BLaER1 treated with 17β-estradiol and CSF1 and Interleukin-3, amounts not matched to agents 10 nM and 100 nM (cell line): Measurements from ENCODE around the gene GNMT.

ENCODE experiments used
- H3K27ac ChIP-seq, 11 experiments: shearing (Covaris generic); formaldehyde crosslinking; 2 replicates each; pipeline ENCODE4 v1.8.1; 2022
- H3K27me3 ChIP-seq, 11 experiments: shearing (Covaris generic); formaldehyde crosslinking; 2 replicates each; pipeline ENCODE4 v1.8.1; 2022
- H3K36me3 ChIP-seq, 11 experiments: shearing (Covaris generic); formaldehyde crosslinking; 2 replicates each; pipeline ENCODE4 v1.8.1; 2022
- H3K4me1 ChIP-seq, 10 experiments: shearing (Covaris generic); formaldehyde crosslinking; 2 replicates each; pipeline ENCODE4 v1.8.1; 2022
- H3K4me2 ChIP-seq, 11 experiments: shearing (Covaris generic); formaldehyde crosslinking; 2 replicates each; pipeline ENCODE4 v1.8.1; 2022
- H3K4me3 ChIP-seq, 10 experiments: shearing (Covaris generic); formaldehyde crosslinking; 2 replicates each; pipeline ENCODE4 v1.8.1; 2022
- H3K9ac ChIP-seq, 11 experiments: shearing (Covaris generic); formaldehyde crosslinking; 2 replicates each; pipeline ENCODE4 v1.8.1; 2022
- H3K9me3 ChIP-seq, 11 experiments: shearing (Covaris generic); formaldehyde crosslinking; replicated peaks in 1 of 11; 2 replicates each; pipeline ENCODE4 v1.8.1; 2022
- H4K20me1 ChIP-seq, 11 experiments: shearing (Covaris generic); formaldehyde crosslinking; 2 replicates each; pipeline ENCODE4 v1.8.1; 2022
- Cebpa-rat ChIP-seq, 11 experiments: shearing (Covaris generic); IDR thresholded peaks; 2 replicates each; pipeline ENCODE4 v1.8.1; 2022

Gene GNMT

DNA sequence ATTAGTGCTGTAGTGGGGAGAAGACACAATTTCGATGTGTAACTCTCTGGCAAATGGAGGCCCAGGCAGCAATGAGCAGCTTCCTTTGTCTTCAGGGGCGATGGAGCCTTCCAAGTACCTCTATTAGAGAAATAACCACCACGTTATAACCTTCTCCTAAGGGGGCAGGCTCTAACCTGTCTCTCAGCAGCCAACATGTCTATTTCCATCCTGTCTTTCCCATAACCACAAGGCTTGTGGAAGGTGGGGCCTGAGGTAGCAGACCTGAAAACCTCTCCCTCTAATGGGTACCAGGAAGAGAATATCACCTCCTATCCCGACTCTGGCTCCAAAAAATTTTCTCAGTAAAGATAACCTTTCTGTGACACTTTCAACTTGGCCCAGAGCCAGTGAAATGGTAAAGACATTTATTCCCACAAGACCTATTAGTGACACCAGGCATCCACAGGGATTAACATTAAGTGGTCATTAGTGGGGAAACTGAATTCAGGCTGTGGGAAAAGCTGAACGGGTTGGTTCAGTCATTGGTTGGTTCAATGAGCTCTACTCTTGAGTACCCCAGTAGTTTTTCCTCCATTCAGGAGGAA is 14.5 kb downstream of the GNMT start:
- H3K4me2 ChIP-seq: peak overlapping the region in 8 of 11 experiments; percentile 4 to 99 (median 92); a peak in 5 of 22 replicates

DNA sequence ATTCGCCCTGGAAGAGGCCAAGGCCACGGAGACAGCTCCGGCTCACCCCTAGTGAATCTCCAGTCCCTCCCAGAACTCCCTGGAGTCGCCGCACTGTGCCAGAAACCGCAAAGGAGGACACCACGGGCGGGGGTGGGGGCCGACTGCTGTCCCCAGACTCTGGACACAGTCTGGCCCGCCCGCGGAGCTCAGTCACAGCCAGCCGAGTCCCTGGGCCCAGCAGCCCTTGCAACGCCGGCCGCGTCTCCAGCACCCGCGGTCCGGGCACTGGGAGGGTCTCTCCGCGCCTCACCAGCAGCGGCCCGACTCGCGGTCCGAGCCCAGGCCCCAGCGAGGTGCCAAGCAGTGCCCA is 17.9 kb downstream of the GNMT start:
- Histone ChIP-seq H3K4me3 (peak overlapping the region; percentile 81 to 99 (median 93)), H3K27me3 (no peaks in the 10 kb centered on the region), H3K4me1 (peaks cover 37 to 64% (median 48%) of the 10 kb centered on the region in 10 experiments), H3K27ac (peak overlapping the region; percentile 82 to 98 (median 91)), H3K4me2 (peak overlapping the region; percentile 89 to 99 (median 97)), H3K36me3 (peaks cover 10 to 23% (median 16%) of the 10 kb centered on the region in 11 experiments; a peak in 18 of 22 replicates), H3K9ac (peak overlapping the region; percentile 92 to 98 (median 94)), H4K20me1 (peaks cover 0 to 18% (median 6%) of the 10 kb centered on the region in 11 experiments; a peak in 9 of 22 replicates), H3K9me3 (no peaks in the 10 kb centered on the region)
- no peak for TF ChIP-seq Cebpa-rat (IDR thresholded peaks at IDR 0.05)

More for the DNA sequence above, 14.5 kb downstream of the GNMT start:
- no peak for TF ChIP-seq Cebpa-rat (IDR thresholded peaks at IDR 0.05)
- no peak overlapping the region for H3K9ac ChIP-seq
- peaks cover 11 to 41% (median 29%) of the 10 kb centered on the region in 11 experiments; a peak in 19 of 22 replicates for H3K36me3 ChIP-seq
- no peak overlapping the region for H3K27ac ChIP-seq
- H3K9me3 ChIP-seq: no peaks in the 10 kb centered on the region
- peaks cover 35 to 58% (median 50%) of the 10 kb centered on the region in 10 experiments for H3K4me1 ChIP-seq
- peaks cover 0 to 34% (median 15%) of the 10 kb centered on the region in 11 experiments; a peak in 11 of 22 replicates for H4K20me1 ChIP-seq
- no peak overlapping the region for H3K4me3 ChIP-seq
- H3K27me3 ChIP-seq: no peaks in the 10 kb centered on the region

DNA sequence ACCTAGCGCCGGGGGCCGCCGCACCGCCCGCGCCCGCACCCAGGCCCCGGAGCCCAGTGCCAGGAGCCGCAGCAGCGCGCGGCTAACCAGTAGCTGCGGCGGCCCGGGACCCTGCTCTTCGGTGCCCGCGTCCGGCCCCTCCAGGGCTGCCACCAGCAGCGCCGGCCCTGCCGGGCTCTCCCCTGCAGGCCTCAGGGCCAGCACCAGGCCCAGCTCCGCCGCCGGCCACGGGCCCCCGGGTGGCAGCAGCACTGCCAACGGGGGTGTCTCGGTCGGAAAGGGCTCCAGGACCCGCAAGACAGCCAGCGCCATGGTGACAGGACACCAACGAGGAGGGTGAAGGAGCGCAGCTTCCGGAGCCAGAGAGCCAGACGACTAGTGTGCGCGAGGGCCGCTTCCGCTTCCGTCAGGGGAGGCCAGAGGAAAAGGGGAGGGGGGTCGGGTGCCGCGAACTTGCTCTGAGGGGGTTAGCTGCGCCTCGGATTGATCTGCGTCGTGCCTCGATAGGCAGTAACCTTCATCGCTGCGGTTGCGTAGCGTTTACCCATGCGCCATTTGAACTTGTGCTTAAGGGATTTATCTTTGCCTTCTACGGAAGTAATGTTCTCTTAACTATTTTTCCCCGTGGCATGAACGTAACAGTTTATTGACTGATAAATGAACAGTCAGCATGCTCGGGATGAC is 18.4 kb downstream of the GNMT start, which contains the start of gene PEX6:
Gene PEX6 (minus strand): TSS at position 343 of the 684 bp plus-strand sequence. CDS start 31 bp downstream, at position 312.
- no peaks in the 10 kb centered on the region for H3K9me3 ChIP-seq
- H3K36me3 ChIP-seq: peaks cover 5 to 18% (median 11%) of the 10 kb centered on the region in 11 experiments; a peak in 16 of 22 replicates
- H3K4me1 ChIP-seq: peaks cover 42 to 69% (median 53%) of the 10 kb centered on the region in 10 experiments
- no peak for TF ChIP-seq Cebpa-rat (IDR thresholded peaks at IDR 0.05)
- peak within 1 kb of the TSS; percentile 89 to 99 (median 97) for H3K4me2 ChIP-seq
- peak within 1 kb of the TSS; percentile 82 to 98 (median 91) for H3K27ac ChIP-seq
- peak within 1 kb of the TSS; percentile 92 to 98 (median 94) for H3K9ac ChIP-seq
- H3K27me3 ChIP-seq: no peaks in the 10 kb centered on the region
- peak within 1 kb of the TSS; percentile 81 to 99 (median 93) for H3K4me3 ChIP-seq
- H4K20me1 ChIP-seq: peaks cover 0 to 16% (median 5%) of the 10 kb centered on the region in 11 experiments; a peak in 8 of 22 replicates

DNA sequence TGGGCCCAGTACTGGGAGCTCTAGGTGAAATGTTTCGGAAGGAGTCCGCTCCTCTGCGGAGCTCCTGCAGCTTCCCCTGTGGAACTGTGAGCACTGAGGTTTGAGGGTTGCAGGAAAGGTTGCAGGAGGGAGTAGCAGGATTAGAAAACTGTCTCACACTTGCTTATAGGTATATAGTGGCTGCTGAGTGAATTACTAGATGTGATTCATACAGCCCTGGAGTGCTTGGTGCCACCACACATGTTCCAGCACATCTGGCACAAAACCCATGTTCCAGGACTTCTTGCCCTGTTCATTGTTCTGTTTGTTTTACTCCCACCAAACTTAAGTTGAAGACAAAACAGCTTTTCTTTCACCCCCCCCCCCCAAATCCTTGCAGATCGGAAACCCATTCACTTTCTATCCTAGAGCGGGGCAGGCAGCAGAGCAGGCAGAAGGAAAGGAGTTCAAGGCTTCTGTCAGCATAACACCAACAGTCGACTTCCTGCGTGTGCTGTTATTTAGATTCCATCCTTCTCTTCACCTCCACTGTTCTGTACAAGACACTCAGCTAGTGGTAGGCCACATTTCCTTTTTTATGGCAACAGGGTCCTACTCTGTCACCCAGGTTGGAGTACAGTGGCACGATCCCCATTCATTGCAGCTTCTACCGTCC is 19.1 kb downstream of the GNMT start:
- H3K9ac ChIP-seq: peak overlapping the region; percentile 92 to 98 (median 94)
- peak overlapping the region; percentile 89 to 99 (median 97) for H3K4me2 ChIP-seq
- peaks cover 0 to 15% (median 5%) of the 10 kb centered on the region in 11 experiments; a peak in 6 of 22 replicates for H4K20me1 ChIP-seq
- H3K4me1 ChIP-seq: peaks cover 42 to 69% (median 53%) of the 10 kb centered on the region in 10 experiments
- H3K36me3 ChIP-seq: peaks cover 3 to 16% (median 8%) of the 10 kb centered on the region in 11 experiments; a peak in 13 of 22 replicates
- H3K27me3 ChIP-seq: no peaks in the 10 kb centered on the region
- no peaks in the 10 kb centered on the region for H3K9me3 ChIP-seq
- H3K4me3 ChIP-seq: peak overlapping the region; percentile 81 to 99 (median 93)
- no peak for TF ChIP-seq Cebpa-rat (IDR thresholded peaks at IDR 0.05)
- H3K27ac ChIP-seq: peak overlapping the region; percentile 82 to 98 (median 91)

DNA sequence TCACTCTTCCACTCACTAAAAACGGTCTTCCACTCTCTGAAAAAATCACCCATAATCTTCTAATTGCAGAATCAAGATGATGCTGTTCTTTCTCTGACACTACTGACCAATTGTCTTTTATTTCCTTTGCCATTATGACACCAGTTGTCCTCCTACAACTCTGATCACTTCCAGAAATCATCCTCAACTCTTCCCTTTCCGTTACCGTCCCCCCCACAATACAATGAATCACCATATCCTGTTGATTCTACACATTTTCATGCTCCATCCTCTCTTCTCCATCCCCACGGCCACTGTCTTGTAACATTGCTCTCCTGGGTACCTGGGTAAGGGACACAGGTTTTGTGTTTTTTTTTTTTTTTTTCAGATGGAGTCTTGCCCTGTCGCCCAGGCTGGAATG is 21.3 kb downstream of the GNMT start:
- H3K27ac ChIP-seq: peak overlapping the region in 1 of 11 experiments; percentile 30; a peak in 2 of 22 replicates
- peaks cover 0 to 31% (median 18%) of the 10 kb centered on the region in 11 experiments; a peak in 17 of 22 replicates for H4K20me1 ChIP-seq
- peak overlapping the region in 5 of 11 experiments; percentile 34 to 89 (median 54); a peak in 10 of 22 replicates for H3K4me2 ChIP-seq
- H3K36me3 ChIP-seq: peaks cover 0 to 8% (median 2%) of the 10 kb centered on the region in 11 experiments; a peak in 7 of 22 replicates
- no peaks in the 10 kb centered on the region for H3K27me3 ChIP-seq
- H3K9me3 ChIP-seq: no peaks in the 10 kb centered on the region
- H3K4me1 ChIP-seq: peaks cover 52 to 80% (median 57%) of the 10 kb centered on the region in 10 experiments
- H3K9ac ChIP-seq: no peak overlapping the region
- H3K4me3 ChIP-seq: no peak overlapping the region
- no peak for TF ChIP-seq Cebpa-rat (IDR thresholded peaks at IDR 0.05)

DNA sequence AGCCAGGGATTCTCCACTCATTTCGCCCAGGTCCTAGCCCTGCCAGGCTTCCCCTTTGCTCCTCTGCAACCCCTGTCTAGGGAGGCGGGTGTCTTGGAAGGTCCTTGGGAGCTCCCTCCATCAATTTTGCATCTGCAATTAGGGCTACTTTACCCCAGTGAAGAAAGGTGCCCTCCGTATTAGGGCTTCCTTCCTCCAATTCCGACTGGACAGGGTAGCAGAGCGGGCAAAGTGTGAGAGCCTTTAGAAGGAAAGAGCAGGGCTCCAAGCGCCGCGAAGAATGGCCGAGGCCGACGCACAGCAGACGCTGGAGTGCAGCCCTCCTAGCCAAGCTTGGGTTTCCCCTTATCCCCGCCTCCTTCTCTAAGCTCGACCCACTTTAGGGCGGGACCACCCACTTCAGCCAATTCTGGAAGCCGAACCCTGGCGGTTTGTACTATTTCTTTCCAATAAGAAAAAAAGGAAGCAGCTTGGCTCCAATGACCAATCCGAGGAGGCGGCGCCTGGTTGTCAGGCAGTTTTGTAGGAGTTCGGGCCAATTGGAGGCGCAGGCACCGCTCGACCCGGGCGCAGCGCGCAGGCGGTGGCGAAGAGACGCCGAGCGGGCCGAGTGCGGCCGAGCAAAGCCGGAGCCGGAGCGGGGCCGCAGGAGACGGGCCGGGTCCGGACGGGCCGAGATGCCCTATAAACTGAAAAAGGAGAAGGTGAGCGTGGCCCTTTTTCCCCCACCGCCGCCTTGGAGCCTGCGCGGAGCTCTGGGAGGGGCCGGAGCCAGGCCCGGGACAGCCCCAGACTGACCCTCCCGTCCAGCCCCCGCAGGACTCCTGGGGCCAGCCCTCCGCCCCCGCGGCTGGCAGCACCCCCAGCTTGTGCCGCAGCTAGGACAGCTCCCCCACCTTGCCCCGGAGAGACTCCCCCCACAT is 23.7 kb downstream of the GNMT start, which contains the start of gene PPP2R5D:
Gene PPP2R5D (plus strand): TSS at position 570 of the 923 bp plus-strand sequence. CDS start 108 bp downstream, at position 678.
- peaks cover 56 to 80% (median 61%) of the 10 kb centered on the region in 10 experiments for H3K4me1 ChIP-seq
- H4K20me1 ChIP-seq: peaks cover 9 to 42% (median 36%) of the 10 kb centered on the region in 11 experiments; a peak in 20 of 22 replicates
- no peaks in the 10 kb centered on the region for H3K27me3 ChIP-seq
- H3K4me3 ChIP-seq: peak within 1 kb of the TSS; percentile 78 to 97 (median 94)
- no peaks in the 10 kb centered on the region for H3K9me3 ChIP-seq
- peak within 1 kb of the TSS; percentile 90 to 98 (median 96) for H3K4me2 ChIP-seq
- H3K36me3 ChIP-seq: peaks cover 11 to 27% (median 23%) of the 10 kb centered on the region in 11 experiments
- peak within 1 kb of the TSS; percentile 86 to 96 (median 94) for H3K9ac ChIP-seq
- TF ChIP-seq Cebpa-rat (IDR thresholded peaks at IDR 0.05): no peak
- H3K27ac ChIP-seq: peak within 1 kb of the TSS; percentile 72 to 91 (median 83)

DNA sequence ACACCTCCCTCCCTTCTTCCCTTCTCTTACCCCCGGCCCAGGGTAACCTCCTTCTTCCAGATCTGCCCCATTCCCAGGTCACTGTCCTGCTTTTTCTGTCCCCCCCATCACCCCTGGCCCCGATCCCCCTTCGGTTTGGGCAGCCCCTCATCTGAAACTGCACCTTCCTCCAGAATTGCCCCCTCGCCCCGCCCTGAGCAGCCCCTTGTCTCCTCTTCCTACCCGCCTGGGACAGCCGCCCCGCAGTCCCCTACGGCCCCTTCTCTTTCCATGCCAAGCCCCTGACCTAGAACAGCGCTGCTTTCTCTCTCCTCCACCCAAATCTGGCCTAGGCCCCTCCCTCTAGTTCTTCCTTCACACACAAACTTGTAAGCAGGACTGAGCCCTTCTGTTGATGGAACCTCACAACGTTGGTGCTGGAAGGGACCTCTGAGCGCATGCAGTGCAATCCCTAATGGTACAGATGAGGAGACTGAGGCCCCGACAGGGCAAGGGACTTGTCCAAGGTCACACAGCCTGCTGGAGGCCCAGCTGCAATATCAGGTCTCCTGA is 24.4 kb downstream of the GNMT start:
- no peak for TF ChIP-seq Cebpa-rat (IDR thresholded peaks at IDR 0.05)
- Histone ChIP-seq H3K4me1 (peaks cover 49 to 72% (median 53%) of the 10 kb centered on the region in 10 experiments), H3K36me3 (peaks cover 18 to 35% (median 31%) of the 10 kb centered on the region in 11 experiments), H3K9ac (peak overlapping the region; percentile 86 to 96 (median 94)), H3K27ac (peak overlapping the region; percentile 72 to 91 (median 83)), H4K20me1 (peaks cover 9 to 48% (median 40%) of the 10 kb centered on the region in 11 experiments; a peak in 20 of 22 replicates), H3K4me3 (peak overlapping the region; percentile 78 to 97 (median 94)), H3K4me2 (peak overlapping the region; percentile 81 to 98 (median 93)), H3K27me3 (no peaks in the 10 kb centered on the region), H3K9me3 (no peaks in the 10 kb centered on the region)
